Activated CD8-positive, alpha-beta memory T cell treated with anti-CD3 and anti-CD28 coated beads, Interleukin-2, amount 10 ng/mL, durations not matched to agents 7 days and 5 days (primary cell): Measurements from ENCODE around the gene NUDCD2. TPM values are rescaled to one million over a fixed set of nuclear protein-coding genes. Genes with fewer than 3 reads are reported as not detected.
"Not testable (repeated sequence)": the region's sequence is repeated elsewhere in the genome, so short reads cannot be mapped to it uniquely, and the experiment has no call there.

Experiments used
- ATAC-seq: fragments of 150-1000 bp; cut with Tn5 transposase; one replicate; pipeline ENCODE4 v1.10.0; 2021; ENCODE audit warnings: moderate library complexity
- CTCF ChIA-PET: fragments of 350-600 bp; sonication (Branson Sonifier 250); formaldehyde crosslinking; loops from one replicate; lab custom pipeline; 2021; ENCODE audit warnings: antibody characterized with exemption; lab: Charles Lee
- DNase-seq: peaks from one replicate; pipeline ENCODE4 v3.0.0-alpha.2; 2020
- H3K27ac Mint-ChIP-seq: one replicate; pipeline ENCODE4 v1.8.0; 2021; ENCODE audit warnings: mild to moderate bottlenecking, mixed read lengths
- H3K27me3 Mint-ChIP-seq: one replicate; pipeline ENCODE4 v1.8.0; 2021; ENCODE audit warnings: mixed read lengths
- H3K36me3 Mint-ChIP-seq: one replicate; pipeline ENCODE4 v1.8.0; 2021; ENCODE audit warnings: mild to moderate bottlenecking, mixed read lengths
- H3K4me1 Mint-ChIP-seq: one replicate; pipeline ENCODE4 v1.8.0; 2021; ENCODE audit warnings: mixed read lengths
- H3K4me3 Mint-ChIP-seq: one replicate; pipeline ENCODE4 v1.8.0; 2021; ENCODE audit warnings: mild to moderate bottlenecking, moderate library complexity, mixed read lengths
- H3K9me3 Mint-ChIP-seq: one replicate; pipeline ENCODE4 v1.8.0; 2022; ENCODE audit warnings: low read depth, mixed read lengths
- total RNA-seq, 2 experiments: library from RNA; stranded (reverse); gene quantifications; one replicate each; pipeline ENCODE4 v1.2.3, GENCODE V29; 2021

The NUDCD2 gene
- total RNA-seq, 2 experiments from 2014 or later = 42.7 to 43.9 TPM

DNA sequence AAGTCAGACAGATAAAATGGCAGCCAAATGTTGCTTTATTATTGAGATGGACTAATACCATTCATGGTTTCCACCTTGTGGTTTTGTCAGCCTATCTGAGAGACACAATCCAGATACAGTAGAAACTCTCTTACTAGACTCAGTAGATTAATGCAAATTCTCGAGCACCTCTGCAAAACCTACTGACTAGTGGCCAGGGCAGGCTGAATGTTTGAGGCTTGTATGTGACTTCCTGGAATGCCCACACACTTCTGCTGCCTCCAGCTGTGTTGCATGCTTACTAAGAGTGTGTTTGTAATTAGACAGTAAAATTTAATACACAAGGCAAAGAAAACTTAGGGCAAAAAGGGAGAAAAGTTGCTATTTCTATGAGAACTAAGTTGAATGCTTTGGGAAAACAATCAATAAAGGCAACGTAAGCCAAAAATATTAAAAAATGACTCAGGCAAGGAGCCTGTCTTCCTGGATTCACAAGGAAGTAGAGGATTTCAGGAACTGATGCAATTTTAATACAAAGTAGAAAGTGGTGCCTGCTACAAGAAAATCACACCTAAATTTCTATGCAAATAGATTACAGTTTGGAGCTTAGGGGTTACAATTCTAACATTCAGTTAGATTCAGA lies 52.8 kb downstream of the NUDCD2 start:
- no peak overlapping the region for H3K27ac Mint-ChIP-seq
- H3K27me3 Mint-ChIP-seq = peaks cover 3% of the 10 kb centered on the region
- CTCF ChIA-PET = interaction anchor here (1.6 to 2.8 kb wide), 4 partner anchors 8 to 101 kb away, joined by 6 to 13 read pairs (median 12); no protein-coding TSS in a partner anchor
- ATAC-seq (no peak), DNase-seq (peak; percentile 42)
- no peaks in the 10 kb centered on the region for H3K9me3 Mint-ChIP-seq
- H3K4me1 Mint-ChIP-seq = peaks cover 12% of the 10 kb centered on the region
- no peaks in the 10 kb centered on the region for H3K36me3 Mint-ChIP-seq
- no peak overlapping the region for H3K4me3 Mint-ChIP-seq

GRCh38 chr5:163404364-163405173 lies 55.3 kb downstream of the NUDCD2 start:
- DNase-seq (no peak), ATAC-seq (no peak)
- H3K4me1 Mint-ChIP-seq = peaks cover 12% of the 10 kb centered on the region
- peaks cover 3% of the 10 kb centered on the region for H3K27me3 Mint-ChIP-seq
- no peak overlapping the region for H3K27ac Mint-ChIP-seq
- CTCF ChIA-PET = interaction anchor here (0.7 to 1.2 kb wide), 2 partner anchors 9 to 128 kb away, joined by 3 read pairs; no protein-coding TSS in a partner anchor
- H3K4me3 Mint-ChIP-seq = no peak overlapping the region
- H3K9me3 Mint-ChIP-seq = no peaks in the 10 kb centered on the region
- no peaks in the 10 kb centered on the region for H3K36me3 Mint-ChIP-seq

DNA sequence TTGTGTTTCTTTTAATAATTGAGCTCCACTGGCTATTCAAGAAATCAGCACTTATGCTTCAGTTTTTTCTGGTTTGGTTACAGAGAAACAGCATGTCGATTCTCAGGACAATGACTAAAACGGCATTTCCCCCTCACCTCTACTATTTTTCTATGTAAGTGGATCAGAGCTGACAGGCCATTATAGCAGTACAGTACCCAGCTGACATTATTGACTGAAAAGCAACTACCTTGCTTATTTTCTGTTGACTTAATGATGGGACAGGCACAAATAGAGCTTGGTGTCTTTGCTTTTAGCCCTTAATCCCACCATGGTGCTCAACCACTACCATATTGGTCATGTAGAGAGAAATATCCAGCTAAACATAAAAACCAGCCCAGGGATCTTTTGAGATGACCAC lies 57.9 kb downstream of the NUDCD2 start:
- peaks cover 6% of the 10 kb centered on the region for H3K4me1 Mint-ChIP-seq
- no peak overlapping the region for H3K4me3 Mint-ChIP-seq
- H3K27ac Mint-ChIP-seq = no peak overlapping the region
- CTCF ChIA-PET = interaction anchor here (0.7 kb wide), 1 partner anchor 281 kb away, joined by 3 read pairs; no protein-coding TSS in a partner anchor
- H3K36me3 Mint-ChIP-seq = no peaks in the 10 kb centered on the region
- no peaks in the 10 kb centered on the region for H3K9me3 Mint-ChIP-seq
- DNase-seq (no peak), ATAC-seq (no peak)
- H3K27me3 Mint-ChIP-seq = peaks cover 5% of the 10 kb centered on the region

GRCh38 chr5:163401271-163401670 lies 58.6 kb downstream of the NUDCD2 start:
- H3K36me3 Mint-ChIP-seq = no peaks in the 10 kb centered on the region
- H3K4me3 Mint-ChIP-seq = no peak overlapping the region
- CTCF ChIA-PET = no interaction called here
- H3K27ac Mint-ChIP-seq = no peak overlapping the region
- H3K4me1 Mint-ChIP-seq = no peaks in the 10 kb centered on the region
- DNase-seq (no peak), ATAC-seq (no peak)
- peaks cover 5% of the 10 kb centered on the region for H3K27me3 Mint-ChIP-seq
- no peaks in the 10 kb centered on the region for H3K9me3 Mint-ChIP-seq

- H3K9me3 Mint-ChIP-seq = no peaks in the 10 kb centered on the region
- H3K27me3 Mint-ChIP-seq = peaks cover 10% of the 10 kb centered on the region
- DNase-seq = no peak
- H3K36me3 Mint-ChIP-seq = no peaks in the 10 kb centered on the region
- H3K4me1 Mint-ChIP-seq = no peaks in the 10 kb centered on the region
- CTCF ChIA-PET = interaction anchor here (2.1 kb wide), 1 partner anchor 8 kb away, joined by 13 read pairs; no protein-coding TSS in a partner anchor
- H3K4me3 Mint-ChIP-seq = no peak overlapping the region
- no peak overlapping the region for H3K27ac Mint-ChIP-seq
- ATAC-seq = no peak
Measured at GRCh38 chr5:163399923-163400322, 60.0 kb downstream of the NUDCD2 start.

GRCh38 chr5:163397354-163397753 lies 62.5 kb downstream of the NUDCD2 start:
- DNase-seq (no peak), ATAC-seq (no peak)
- Mint-ChIP-seq H3K27me3 (peaks cover 11% of the 10 kb centered on the region), H3K4me3 (no peak overlapping the region), H3K36me3 (no peaks in the 10 kb centered on the region), H3K9me3 (no peaks in the 10 kb centered on the region), H3K27ac (no peak overlapping the region), H3K4me1 (no peaks in the 10 kb centered on the region)
- CTCF ChIA-PET = interaction anchor here (2.1 kb wide), 1 partner anchor 11 kb away, joined by 6 read pairs; no protein-coding TSS in a partner anchor

DNA sequence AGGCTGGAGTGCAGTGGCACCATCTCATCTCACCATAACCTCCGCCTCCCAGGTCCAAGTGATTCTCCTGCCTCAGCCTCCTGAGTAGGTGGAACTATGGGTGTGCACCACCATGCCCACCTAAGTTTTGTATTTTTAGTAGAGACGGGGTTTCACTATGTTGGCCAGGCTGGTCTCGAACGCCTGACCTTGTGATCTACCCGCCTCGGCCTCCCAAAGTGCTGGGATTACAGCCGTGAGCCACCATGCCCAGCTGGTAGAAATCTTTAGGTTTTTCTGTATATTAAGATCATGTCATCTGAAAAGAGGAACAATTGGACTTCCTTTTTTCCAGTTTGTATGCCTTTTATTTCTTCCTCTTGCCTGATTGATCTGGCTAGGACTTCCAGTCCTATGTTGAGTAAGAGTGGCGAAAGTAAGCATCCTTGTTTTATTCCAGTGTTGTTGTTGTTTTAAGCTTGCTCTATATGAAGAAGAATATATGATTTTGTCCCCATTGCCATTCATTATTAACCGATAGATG lies 63.0 kb downstream of the NUDCD2 start:
- H3K27ac Mint-ChIP-seq, H3K4me1 Mint-ChIP-seq, DNase-seq, ATAC-seq, H3K4me3 Mint-ChIP-seq, H3K9me3 Mint-ChIP-seq, H3K36me3 Mint-ChIP-seq: not testable (repeated sequence)
- H3K27me3 Mint-ChIP-seq = peaks cover 11% of the 10 kb centered on the region
- CTCF ChIA-PET = interaction anchor here (2.1 kb wide), 1 partner anchor 12 kb away, joined by 6 read pairs; no protein-coding TSS in a partner anchor

Other genes with a start within 250 kb of the NUDCD2 start
- gene CCNG1, start 22.5 kb downstream of the NUDCD2 start, total RNA-seq = 100 to 1,000 TPM; 122 to 144 TPM
- gene HMMR, start 530 bp upstream of the NUDCD2 start, total RNA-seq = 10 to 100 TPM; 82.2 to 87.7 TPM
- 100 to 1,000 TPM in 1 of 2 experiments, 10 to 100 TPM in 1; 74.1 to 104 TPM for gene MAT2B, start 45.5 kb upstream of the NUDCD2 start, total RNA-seq